GM12878 (cell line): ENCODE measurements around the gene SPANXN4. TPM values are rescaled to one million over a fixed set of nuclear protein-coding genes. Genes with fewer than 3 reads are reported as not detected.

Source experiments
- ATAC-seq: fragments of 200-7000 bp; cut with Tn5 transposase; 3 replicates; pipeline ENCODE4 v1.9.1; 2020; ENCODE audit warnings: mild to moderate bottlenecking, moderate library complexity
- BruUV-seq: library from RNA; stranded (reverse); fragments of 400-500 nt; replicated peaks from 2 replicates; lab custom pipeline; 2021; lab: Mats Ljungman, UMichigan
- CTCF ChIA-PET: fragments of 300-600 bp; sonication (Branson Sonifier 250); formaldehyde crosslinking; extraction: SDS; loops from one replicate; lab custom pipeline; 2021; ENCODE audit warnings: inconsistent platforms; lab: Yijun Ruan, JAX
- POLR2A ChIA-PET: fragments of 350-600 bp; formaldehyde crosslinking; extraction: SDS; loops from one replicate; lab custom pipeline; 2021; ENCODE audit warnings: inconsistent platforms; lab: Charles Lee
- RAD21 ChIA-PET: fragments of 300-600 bp; sonication (Branson Sonifier 250); formaldehyde crosslinking; loops from one replicate; lab custom pipeline; 2023; ENCODE audit warnings: antibody characterized with exemption; ENCODE audit not compliant: unreplicated experiment; lab: Charles Lee
- SMC1A ChIA-PET: fragments of 300-600 bp; sonication (Branson Sonifier 250); formaldehyde crosslinking; loops from one replicate; lab custom pipeline; 2023; ENCODE audit not compliant: unreplicated experiment, uncharacterized antibody; lab: Charles Lee
- DNase-seq: peaks from one replicate; pipeline ENCODE4 v3.0.0-alpha.2; 2011; ENCODE audit warnings: low read depth, low spot score
- FAIRE-seq: peaks from 3 replicates; lab custom pipeline; 2011; peaks lifted over from hg19 to GRCh38; lab: Jason Lieb, UNC
- H2AFZ ChIP-seq: 2 replicates; pipeline ENCODE4 v1.6.0; 2011; ENCODE audit warnings: low read depth, low read length, control low read depth; ENCODE audit not compliant: control insufficient read depth
- H3K27ac ChIP-seq: 2 replicates; pipeline ENCODE4 v1.5.1; 2011; ENCODE audit warnings: control low read depth; ENCODE audit not compliant: control insufficient read depth, insufficient read depth
- H3K27me3 ChIP-seq, 2 experiments: replicated peaks in 1 of 2; 2 replicates each; pipeline versions ENCODE4 v1.6.0 to v1.6.1; 2011; ENCODE audit warnings: low read length in 1 of 2; ENCODE audit not compliant: control insufficient read depth in 2 of 2, insufficient read depth in 2 of 2
- H3K36me3 ChIP-seq, 2 experiments: 2 replicates each; pipeline ENCODE4 v1.5.1; 2011; ENCODE audit warnings: low read length in 1 of 2; ENCODE audit not compliant: control insufficient read depth in 2 of 2, insufficient read depth in 2 of 2
- H3K4me1 ChIP-seq: 2 replicates; pipeline ENCODE4 v1.6.1; 2011; ENCODE audit warnings: mild to moderate bottlenecking, low read length, moderate library complexity, mixed read lengths; ENCODE audit not compliant: control insufficient read depth, insufficient read depth
- H3K4me2 ChIP-seq: 2 replicates; pipeline ENCODE4 v1.6.0; 2011; ENCODE audit warnings: control low read depth; ENCODE audit not compliant: control insufficient read depth, insufficient read depth
- H3K4me3 ChIP-seq: fragments of 200-600 bp; sonication (generic); 2 replicates; pipeline ENCODE4 v1.5.1; 2016
- H3K79me2 ChIP-seq: 2 replicates; pipeline ENCODE4 v1.6.0; 2011; ENCODE audit warnings: low read length; ENCODE audit not compliant: control insufficient read depth, insufficient read depth
- H3K9ac ChIP-seq: 2 replicates; pipeline ENCODE4 v1.8.0; 2011; ENCODE audit warnings: low read length, control low read depth, mixed read lengths; ENCODE audit not compliant: control insufficient read depth, insufficient read depth
- H3K9me3 ChIP-seq: replicated peaks from 3 replicates; pipeline ENCODE4 v1.5.1; 2011; ENCODE audit warnings: mild to moderate bottlenecking, low read length; ENCODE audit not compliant: control insufficient read depth, insufficient read depth
- H4K20me1 ChIP-seq: 2 replicates; pipeline ENCODE4 v1.6.0; 2011; ENCODE audit not compliant: control insufficient read depth, insufficient read depth
- BCL11A ChIP-seq: IDR thresholded peaks from 2 replicates; pipeline ENCODE4 v1.6.1; 2011; ENCODE audit warnings: low read depth, low read length
- HDAC2 ChIP-seq: fragments of 200-600 bp; sonication (generic); IDR thresholded peaks from 2 replicates; pipeline ENCODE4 v1.6.1; 2017
- WGBS: methylation state at CpG from one replicate; pipeline ENCODE4 v1.1.6; 2016; ENCODE audit warnings: low lambda C conversion rate; ENCODE audit not compliant: insufficient replicate concordance, insufficient coverage; ENCODE audit errors: missing lambda C conversion rate; 5-methylcytosine and 5-hydroxymethylcytosine counted together
- in situ Hi-C: fragments of 300-500 bp; cut with MboI; formaldehyde crosslinking; loops from 9 replicates; pipeline ENCODE4 v1.14.3; 2018; ENCODE audit warnings: mixed read lengths
- intact Hi-C: fragments of 100-400 bp; cut with micrococcal nuclease; formaldehyde crosslinking; loops from one replicate; pipeline ENCODE4 v1.14.2; 2022; ENCODE audit not compliant: unreplicated experiment
- polyA plus RNA-seq, 11 experiments: library from polyadenylated mRNA; depleted of rRNA in 4 of 11; unstranded in 6 of 11; stranded (reverse) in 5 of 11; fragments of >200 nt; fragmentation: Nextera tagmentation in 4 of 11; fragmentation: Illumina TruSeq in 1 of 11; extraction: Ambion mirVana in 4 of 11; extraction: Trizol in 1 of 11; gene quantifications; 1 replicate in 1 of 11; 2 replicates in 10 of 11; pipeline versions ENCODE4 v1.2.1 to v1.2.3, GENCODE V29; 2011 to 2016; ENCODE audit warnings: inconsistent platforms in 2 of 11, missing spikeins in 2 of 11, low read depth in 1 of 11
- total RNA-seq, 4 experiments: library from RNA; depleted of rRNA in 3 of 4; stranded (reverse); fragments of >200 nt in 3 of 4; fragmentation: Illumina TruSeq in 1 of 4; extraction: Trizol in 1 of 4; gene quantifications; 2 replicates each; pipeline versions ENCODE4 v1.2.1 to v1.2.3, GENCODE V29; 2013 to 2021
- TF ChIP-seq, protein P1 (sequence below): IDR thresholded peaks from 2 replicates; pipeline ENCODE4 v1.6.1; 2012; ENCODE audit warnings: low read depth, low read length, improper control_type of control experiment
- TF ChIP-seq, protein P2 (sequence below): IDR thresholded peaks from 2 replicates; pipeline ENCODE4 v1.6.1; 2011; ENCODE audit warnings: borderline replicate concordance, low read depth, mild to moderate bottlenecking, moderate library complexity, mixed read lengths, low read length; ENCODE audit not compliant: insufficient read depth; ENCODE audit errors: extremely low read length

Gene SPANXN4
- total and polyA plus RNA-seq, 10 of the 15 experiments (the other 5 are each of a cell fraction or from before 2014, with no cell fraction given): not detected

DNA sequence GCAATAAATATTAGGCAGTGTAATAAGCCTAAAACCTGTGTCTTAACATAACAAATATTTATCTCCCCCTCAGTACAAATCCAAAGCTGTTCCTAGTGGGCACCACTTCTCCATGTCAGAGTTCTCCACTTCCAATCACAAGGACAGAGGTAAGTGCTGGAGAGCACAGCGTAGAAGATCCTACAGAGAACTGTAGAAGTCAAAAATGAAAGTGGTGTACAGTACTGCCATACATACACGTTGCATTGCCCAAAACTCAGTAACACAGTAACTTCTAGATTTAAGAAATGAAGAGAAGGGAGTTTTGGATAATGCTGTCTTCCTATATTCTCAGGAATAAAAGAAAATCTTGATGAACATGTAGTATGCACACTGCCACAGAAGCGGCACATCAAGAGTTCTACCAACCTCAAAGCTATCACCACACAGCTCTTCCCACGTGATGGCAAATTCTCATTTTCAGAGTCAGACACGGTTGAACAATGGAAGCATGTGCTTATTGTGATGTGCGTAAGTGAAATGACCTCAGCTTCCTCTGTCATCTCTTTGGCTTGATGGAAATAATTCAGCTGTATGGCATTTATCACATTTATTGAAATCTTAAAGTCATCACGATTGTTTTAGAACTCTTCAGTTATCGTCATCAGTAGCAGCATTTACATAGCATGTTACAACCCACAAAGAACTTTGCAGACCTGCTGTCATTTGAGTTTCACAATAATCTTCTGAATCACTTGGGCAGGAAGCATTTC, 27.1 kb upstream of the SPANXN4 start:
- POLR2A ChIA-PET: no interaction called here

More for the DNA sequence above, 27.1 kb upstream of the SPANXN4 start:
- no peak overlapping the region for H3K9ac ChIP-seq
- no peaks in the 10 kb centered on the region for H3K4me1 ChIP-seq
- 29% methylated on average over 8 of the region's 8 CpGs for WGBS
- no TSS peak for BruUV-seq
- H3K9me3 ChIP-seq: no peaks in the 10 kb centered on the region
- no peak overlapping the region for H3K4me3 ChIP-seq
- no peaks in the 10 kb centered on the region for H3K27me3 ChIP-seq
- ChIA-PET SMC1A (interaction anchor here (1.1 to 1.8 kb wide), 2 partner anchors 10 to 17 kb away, joined by 3 to 8 read pairs; no protein-coding TSS in a partner anchor), CTCF (interaction anchor here (1.2 kb wide), 1 partner anchor 10 kb away, joined by 4 read pairs; no protein-coding TSS in a partner anchor), RAD21 (no interaction called here)
- 0 out of 2 replicates have a peak overlapping the region, but pooled peaks have one; percentile 3 for H3K4me2 ChIP-seq
- intact Hi-C loops: no loop called here
- FAIRE-seq (no peak), ATAC-seq (peak; percentile 24; the same call in 2 of the 3 replicates), DNase-seq (no peak)
- no peaks in the 10 kb centered on the region for H3K36me3 ChIP-seq
- peak overlapping the region; percentile 39 for H2AFZ ChIP-seq
- H4K20me1 ChIP-seq: no peaks in the 10 kb centered on the region
- no peaks in the 10 kb centered on the region for H3K79me2 ChIP-seq
- no peak for TF ChIP-seq HDAC2
- TF ChIP-seq, protein P1, sequence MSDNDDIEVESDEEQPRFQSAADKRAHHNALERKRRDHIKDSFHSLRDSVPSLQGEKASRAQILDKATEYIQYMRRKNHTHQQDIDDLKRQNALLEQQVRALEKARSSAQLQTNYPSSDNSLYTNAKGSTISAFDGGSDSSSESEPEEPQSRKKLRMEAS: no peak
- TF ChIP-seq BCL11A: no peak
- TF ChIP-seq, protein P2, sequence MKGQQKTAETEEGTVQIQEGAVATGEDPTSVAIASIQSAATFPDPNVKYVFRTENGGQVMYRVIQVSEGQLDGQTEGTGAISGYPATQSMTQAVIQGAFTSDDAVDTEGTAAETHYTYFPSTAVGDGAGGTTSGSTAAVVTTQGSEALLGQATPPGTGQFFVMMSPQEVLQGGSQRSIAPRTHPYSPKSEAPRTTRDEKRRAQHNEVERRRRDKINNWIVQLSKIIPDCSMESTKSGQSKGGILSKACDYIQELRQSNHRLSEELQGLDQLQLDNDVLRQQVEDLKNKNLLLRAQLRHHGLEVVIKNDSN: no peak
- in situ Hi-C loops: no loop called here
- H3K27ac ChIP-seq: no peak overlapping the region
